Epidermal melanocyte (primary cell): ENCODE results near the gene FHIT.

ENCODE experiments used
- DNase-seq: peaks from one replicate; pipeline ENCODE4 v3.0.0; 2011; ENCODE audit warnings: low spot score; ENCODE audit not compliant: insufficient read length

The FHIT gene

GRCh38 chr3:60517134-60517533 is 734.1 kb downstream of the FHIT start:
- DNase-seq: no peak

GRCh38 chr3:60514866-60515265 is 736.4 kb downstream of the FHIT start:
- no peak for DNase-seq

- no peak for DNase-seq
These were observed 737.1 kb downstream of the FHIT start for GRCh38 chr3:60514085-60514649.

- DNase-seq: no peak
These were observed 738.0 kb downstream of the FHIT start for GRCh38 chr3:60513241-60513640.

DNA sequence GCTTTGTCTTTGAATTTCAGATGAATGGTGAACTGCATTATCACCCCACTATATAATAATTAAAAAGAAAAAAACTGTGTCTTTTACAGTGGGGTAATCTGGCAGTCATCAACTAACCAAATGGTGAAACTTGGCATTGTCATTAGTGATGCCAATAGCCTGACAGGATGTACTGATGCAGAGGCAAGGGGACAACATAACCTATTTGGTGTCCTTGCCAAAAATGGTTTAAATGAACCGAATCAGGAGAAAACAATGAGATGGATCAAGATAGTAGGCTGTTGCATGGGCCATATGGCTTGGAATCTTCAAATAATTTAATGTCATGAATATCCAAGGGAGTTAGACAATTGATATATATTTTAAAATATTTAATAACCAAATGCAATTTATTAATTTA is 738.7 kb downstream of the FHIT start:
- no peak for DNase-seq

DNA sequence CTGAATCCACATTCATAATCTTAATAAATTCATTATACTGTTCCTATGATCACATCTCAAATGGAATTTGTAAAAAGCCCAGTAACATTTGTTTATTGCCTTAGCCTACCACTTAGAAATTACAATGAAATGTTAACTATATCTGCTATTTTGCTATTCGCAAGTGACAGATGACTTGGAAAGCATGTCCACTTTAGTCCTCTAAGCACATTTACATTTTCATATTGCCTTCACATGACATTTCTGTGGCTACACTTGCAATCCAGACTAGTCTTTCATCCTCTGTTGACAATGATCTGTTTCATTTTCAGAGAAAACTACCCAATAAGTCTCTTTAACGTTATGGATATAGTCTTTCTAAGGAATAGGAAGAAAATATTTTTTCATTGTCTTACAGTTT is 741.8 kb downstream of the FHIT start:
- DNase-seq: no peak

DNA sequence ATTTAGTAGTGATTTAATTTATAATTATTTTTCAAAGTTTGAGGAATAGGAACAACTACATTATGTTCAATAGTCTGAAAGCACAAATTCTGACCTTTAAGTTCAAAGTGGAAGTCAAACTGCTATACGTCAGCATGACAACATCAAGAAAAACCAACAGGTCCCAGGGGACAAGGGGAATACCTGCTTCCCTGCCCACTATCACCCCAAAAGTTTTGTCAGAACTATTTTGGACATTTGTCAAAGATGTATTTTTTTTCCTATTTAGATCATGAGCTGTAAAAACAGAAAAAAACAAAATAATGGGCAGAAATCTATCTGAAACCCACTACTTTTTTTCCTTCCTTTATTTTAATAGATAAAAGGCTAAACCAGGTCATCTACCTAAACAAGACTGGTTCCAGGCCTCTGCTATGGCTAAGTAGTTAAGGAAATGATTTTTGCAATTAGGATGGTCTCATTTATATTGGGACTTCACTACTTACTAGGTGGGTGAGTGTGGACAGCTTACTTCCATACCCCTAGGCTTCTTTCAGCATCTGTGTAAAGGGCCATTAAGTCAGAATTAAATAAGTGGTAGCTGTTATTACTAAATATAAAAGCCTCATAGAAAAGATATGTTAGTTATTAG is 746.3 kb downstream of the FHIT start:
- no peak for DNase-seq

DNA sequence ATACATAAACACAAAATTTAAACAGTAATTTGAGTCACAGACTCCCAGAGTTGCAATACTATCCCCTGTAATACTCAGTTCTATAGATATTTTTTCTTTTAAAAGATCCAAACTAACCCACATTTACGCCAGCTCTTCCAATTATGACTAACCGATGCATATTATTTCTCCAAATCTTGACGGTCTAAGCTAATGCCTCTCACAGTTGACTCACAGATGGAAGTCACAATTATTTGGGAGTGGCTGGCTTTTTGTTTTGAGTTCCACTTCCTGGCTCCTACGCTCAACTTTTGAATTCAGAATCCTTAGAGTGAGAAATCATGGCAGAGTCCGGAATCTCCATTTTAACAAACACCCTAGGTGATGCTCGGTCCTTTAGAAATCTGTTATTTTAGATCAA is 749.9 kb downstream of the FHIT start:
- no peak for DNase-seq

DNA sequence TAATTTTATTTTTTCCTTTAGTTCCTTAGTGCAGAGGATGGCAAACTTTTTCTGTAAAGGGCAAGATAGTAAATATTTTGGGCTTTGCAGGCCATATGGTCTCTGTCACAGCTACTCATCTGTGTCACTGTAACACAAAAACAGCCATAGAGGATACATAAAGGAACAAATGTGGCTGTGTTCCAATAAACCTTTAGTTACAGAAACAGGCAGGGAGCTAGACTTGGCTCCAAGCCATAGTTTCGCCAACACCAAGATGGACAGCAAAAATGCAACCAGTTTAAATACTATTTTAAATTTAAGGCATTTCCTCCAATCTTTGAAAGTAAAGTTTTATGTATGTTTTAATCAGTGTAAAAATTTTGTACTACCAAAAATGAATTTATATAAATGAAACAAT is 753.4 kb downstream of the FHIT start:
- DNase-seq: no peak

DNA sequence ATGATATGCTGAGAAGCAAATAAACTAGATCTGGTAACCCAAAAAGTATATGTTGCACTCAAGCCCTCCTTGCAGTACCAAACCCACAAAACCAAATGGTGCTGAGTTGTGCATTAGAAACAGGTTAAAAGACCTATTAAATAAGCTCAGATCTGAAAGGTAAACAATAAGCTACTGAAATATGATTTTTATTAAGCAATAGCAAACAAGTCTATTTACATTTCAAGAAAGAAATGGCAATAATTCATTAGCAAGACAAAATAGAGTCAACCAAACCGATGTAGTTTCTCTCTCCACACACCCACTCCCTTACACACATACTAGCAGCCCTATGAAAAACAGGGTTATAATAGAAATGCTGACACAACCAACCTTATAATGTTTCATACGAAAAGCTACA is 760.3 kb downstream of the FHIT start:
- no peak for DNase-seq

- DNase-seq: no peak
These were observed 776.2 kb downstream of the FHIT start for GRCh38 chr3:60475096-60475495.

GRCh38 chr3:60469481-60469880 is 781.8 kb downstream of the FHIT start:
- DNase-seq: no peak

DNA sequence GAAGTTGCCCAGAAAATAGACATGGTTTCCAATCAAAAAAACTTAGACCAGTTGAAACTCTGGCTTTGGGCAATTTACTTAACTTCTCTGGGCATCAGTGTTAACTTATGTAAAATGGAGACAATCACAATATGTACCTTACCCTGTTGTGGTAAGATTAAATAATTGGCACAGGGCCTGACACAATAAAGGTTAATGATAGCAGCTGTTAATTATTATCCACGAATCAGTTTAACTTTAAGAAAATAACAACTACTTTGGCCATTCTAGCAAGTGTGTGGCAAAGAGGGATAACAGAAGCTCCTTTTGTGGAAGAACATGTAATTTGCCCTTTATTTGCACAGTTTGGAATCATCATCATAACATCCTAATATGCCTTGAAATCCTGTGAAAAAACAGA is 787.6 kb downstream of the FHIT start:
- DNase-seq: no peak

GRCh38 chr3:60461267-60461666 is 790.0 kb downstream of the FHIT start:
- DNase-seq: no peak

DNA sequence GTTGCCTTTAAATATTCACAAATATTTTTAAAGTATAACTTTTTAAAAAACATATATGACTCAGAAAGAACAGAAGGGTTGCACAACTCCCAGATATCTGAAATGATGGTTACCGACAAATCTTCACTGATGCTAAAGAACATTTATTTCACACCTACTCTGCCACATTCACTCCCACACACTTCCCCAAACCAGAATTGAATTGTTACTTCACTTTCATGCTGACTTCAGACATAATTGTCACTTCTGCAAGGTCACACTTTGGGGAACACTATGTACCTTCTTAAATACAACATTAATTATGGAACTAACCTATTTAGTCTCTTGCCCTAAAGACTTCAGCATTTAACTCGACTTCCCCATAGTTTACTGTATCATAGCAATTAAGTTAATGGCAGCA is 795.1 kb downstream of the FHIT start:
- no peak for DNase-seq

- no peak for DNase-seq
These were observed 797.9 kb downstream of the FHIT start for GRCh38 chr3:60453326-60453725.

DNA sequence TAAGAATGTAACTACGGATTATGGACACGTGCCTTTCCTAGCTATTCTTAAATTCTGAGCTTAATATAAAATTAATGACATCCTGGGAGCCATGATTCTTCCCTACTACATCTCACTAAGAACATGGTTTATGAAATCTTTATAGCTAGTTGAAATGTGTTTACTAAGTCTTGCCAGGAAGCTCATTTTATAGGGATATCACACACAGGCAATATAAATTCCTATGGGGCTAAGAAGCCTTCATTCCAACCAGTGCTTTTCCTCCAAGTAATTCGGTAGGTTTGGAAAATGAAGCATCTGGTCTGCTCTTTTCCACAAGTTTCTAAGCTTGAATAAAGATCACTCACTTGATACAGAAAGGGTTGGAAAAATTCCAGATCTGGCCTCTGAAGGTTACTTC is 802.6 kb downstream of the FHIT start:
- no peak for DNase-seq

- no peak for DNase-seq
These were observed 805.8 kb downstream of the FHIT start for GRCh38 chr3:60445446-60445845.

DNA sequence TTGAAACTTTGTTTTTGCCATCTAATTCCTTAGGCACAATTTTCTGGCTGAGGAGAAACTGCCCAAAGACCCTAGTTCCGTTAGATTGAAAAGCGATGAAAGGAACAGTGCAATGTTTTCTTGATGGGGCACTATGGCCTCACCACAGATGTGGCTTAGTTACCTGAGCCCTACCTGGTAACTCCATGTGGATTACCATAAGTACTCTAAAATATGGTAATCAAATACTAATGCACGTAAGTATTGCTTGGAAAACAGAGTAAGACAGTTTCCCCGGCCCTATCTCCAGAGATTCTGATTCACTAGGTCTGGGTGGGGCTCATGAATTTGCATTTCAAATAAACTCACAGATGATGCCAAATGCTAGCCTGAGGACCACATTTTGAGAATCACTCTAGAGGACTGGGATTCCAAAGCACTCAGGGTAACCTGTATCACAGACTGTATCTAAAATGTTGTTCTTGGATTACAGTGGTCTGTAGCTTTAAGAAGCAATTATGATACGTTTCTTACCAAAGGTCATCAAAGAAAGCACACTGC is 806.3 kb downstream of the FHIT start:
- no peak for DNase-seq

GRCh38 chr3:60440869-60441268 is 810.4 kb downstream of the FHIT start:
- no peak for DNase-seq

- no peak for DNase-seq
These were observed 815.2 kb downstream of the FHIT start for GRCh38 chr3:60435941-60436650.

GRCh38 chr3:60434950-60435349 is 816.3 kb downstream of the FHIT start:
- no peak for DNase-seq

DNA sequence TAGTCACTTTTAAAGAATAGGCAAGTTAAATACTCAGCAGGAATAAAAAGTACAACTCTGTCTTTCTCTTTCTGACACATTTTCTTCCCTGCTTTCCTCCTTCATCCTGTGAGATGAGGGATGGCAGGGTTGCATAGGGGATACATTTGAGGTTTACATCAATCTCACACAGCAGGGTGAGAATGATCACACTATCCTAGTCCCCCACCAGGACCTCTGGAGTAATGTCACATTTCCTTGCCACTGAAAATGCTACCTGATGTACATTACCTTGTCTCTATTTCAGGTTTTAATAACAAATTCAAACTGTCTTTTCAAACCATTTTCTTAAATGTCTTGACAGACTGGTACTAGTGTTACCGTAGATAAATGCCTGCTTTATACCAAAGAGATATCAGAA is 816.9 kb downstream of the FHIT start:
- DNase-seq: no peak
